GM21381 (cell line): Measurements from ENCODE around the gene GPRC5C.
"Not testable (repeated sequence)": the region's sequence is repeated elsewhere in the genome, so short reads cannot be mapped to it uniquely, and the experiment has no call there.

Source experiments
- ATAC-seq: cut with Tn5 transposase; IDR thresholded peaks from one replicate; pipeline ENCODE4 v1.9.1; 2021; ENCODE audit warnings: mild to moderate bottlenecking, moderate library complexity; ENCODE audit not compliant: unreplicated experiment

Gene GPRC5C

GRCh38 chr17:74404789-74405188 lies 27.1 kb upstream of the GPRC5C start:
- ATAC-seq: no peak

- ATAC-seq: not testable (repeated sequence)
Observed at GRCh38 chr17:74405311-74405710, 26.6 kb upstream of the GPRC5C start.

- ATAC-seq: no peak
Observed at GRCh38 chr17:74407384-74407783, 24.5 kb upstream of the GPRC5C start.

- ATAC-seq: no peak
Observed at GRCh38 chr17:74408262-74408661, 23.6 kb upstream of the GPRC5C start.

GRCh38 chr17:74408815-74409214 lies 23.1 kb upstream of the GPRC5C start:
- no peak for ATAC-seq

- no peak for ATAC-seq
Observed at GRCh38 chr17:74410001-74410443, 21.9 kb upstream of the GPRC5C start.

- ATAC-seq: no peak
Observed at GRCh38 chr17:74412581-74412980, 19.3 kb upstream of the GPRC5C start.

GRCh38 chr17:74413491-74413890 lies 18.4 kb upstream of the GPRC5C start:
- ATAC-seq: no peak

GRCh38 chr17:74414510-74414909 lies 17.4 kb upstream of the GPRC5C start:
- ATAC-seq: no peak

GRCh38 chr17:74415608-74416396 lies 16.1 kb upstream of the GPRC5C start:
- ATAC-seq: no peak

GRCh38 chr17:74417178-74418045 lies 14.5 kb upstream of the GPRC5C start:
- peak; percentile 88 for ATAC-seq

- ATAC-seq: no peak
Observed at GRCh38 chr17:74419928-74420411, 11.9 kb upstream of the GPRC5C start.

- ATAC-seq: no peak
Observed at GRCh38 chr17:74424117-74424516, 7.8 kb upstream of the GPRC5C start.

GRCh38 chr17:74424657-74425056 lies 7.2 kb upstream of the GPRC5C start:
- no peak for ATAC-seq

- no peak for ATAC-seq
Observed at GRCh38 chr17:74426551-74427047, 5.3 kb upstream of the GPRC5C start.

- ATAC-seq: no peak
Observed at GRCh38 chr17:74427048-74427762, 4.7 kb upstream of the GPRC5C start.

- no peak for ATAC-seq
Observed at GRCh38 chr17:74427763-74428153, 4.1 kb upstream of the GPRC5C start.

- no peak for ATAC-seq
Observed at GRCh38 chr17:74429604-74430384, 2.1 kb upstream of the GPRC5C start.

GRCh38 chr17:74430385-74430705 lies 1.5 kb upstream of the GPRC5C start:
- no peak for ATAC-seq
